IPS-NIHi7 (cell line): ENCODE results near the gene SAMD3.
"Not testable (repeated sequence)": the region's sequence is repeated elsewhere in the genome, so short reads cannot be mapped to it uniquely, and the experiment has no call there.

ENCODE experiments used
- DNase-seq: peaks from one replicate; pipeline ENCODE4 v3.0.0; 2012; ENCODE audit warnings: mixed read lengths; ENCODE audit errors: extremely low spot score

Gene SAMD3

DNA sequence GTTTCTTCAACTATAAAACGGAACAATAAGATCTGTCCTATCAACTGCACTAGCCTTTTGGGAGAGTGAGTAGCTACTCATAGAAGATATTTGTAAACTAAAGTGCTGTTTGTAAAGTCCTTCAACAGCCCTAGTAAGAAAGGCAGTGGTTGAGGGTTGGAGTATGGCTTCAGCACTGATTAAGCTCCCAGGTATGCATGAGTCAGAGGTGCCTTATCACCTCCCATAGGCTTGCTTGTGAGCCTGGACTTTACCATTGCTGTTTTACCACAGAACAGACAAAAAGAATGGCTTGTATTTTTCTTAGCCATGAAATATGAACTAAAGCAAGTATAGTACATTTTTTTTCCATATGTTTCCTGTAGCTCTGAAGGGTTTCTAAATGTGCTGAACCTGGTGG is 44.1 kb downstream of the SAMD3 start:
- peak; percentile 61 for DNase-seq

DNA sequence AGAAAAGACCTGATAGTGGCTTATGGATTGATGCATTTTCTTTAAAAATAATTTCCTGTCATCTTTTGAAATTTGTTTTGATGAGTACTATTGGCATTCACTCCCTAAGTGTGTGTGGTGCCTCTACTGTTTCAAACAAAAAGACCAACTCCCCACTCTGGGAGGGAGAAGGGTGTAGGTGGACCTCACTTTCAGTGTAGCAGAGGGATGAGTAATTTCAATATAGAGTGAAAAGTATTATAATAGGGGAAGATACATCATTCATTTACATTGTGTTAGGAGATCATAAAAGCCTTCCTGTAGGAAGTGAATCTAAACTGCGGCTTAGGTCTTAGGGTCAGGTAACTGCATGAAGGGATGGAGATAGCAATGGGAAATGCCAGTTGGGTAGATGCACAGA is 46.4 kb downstream of the SAMD3 start:
- no peak for DNase-seq

DNA sequence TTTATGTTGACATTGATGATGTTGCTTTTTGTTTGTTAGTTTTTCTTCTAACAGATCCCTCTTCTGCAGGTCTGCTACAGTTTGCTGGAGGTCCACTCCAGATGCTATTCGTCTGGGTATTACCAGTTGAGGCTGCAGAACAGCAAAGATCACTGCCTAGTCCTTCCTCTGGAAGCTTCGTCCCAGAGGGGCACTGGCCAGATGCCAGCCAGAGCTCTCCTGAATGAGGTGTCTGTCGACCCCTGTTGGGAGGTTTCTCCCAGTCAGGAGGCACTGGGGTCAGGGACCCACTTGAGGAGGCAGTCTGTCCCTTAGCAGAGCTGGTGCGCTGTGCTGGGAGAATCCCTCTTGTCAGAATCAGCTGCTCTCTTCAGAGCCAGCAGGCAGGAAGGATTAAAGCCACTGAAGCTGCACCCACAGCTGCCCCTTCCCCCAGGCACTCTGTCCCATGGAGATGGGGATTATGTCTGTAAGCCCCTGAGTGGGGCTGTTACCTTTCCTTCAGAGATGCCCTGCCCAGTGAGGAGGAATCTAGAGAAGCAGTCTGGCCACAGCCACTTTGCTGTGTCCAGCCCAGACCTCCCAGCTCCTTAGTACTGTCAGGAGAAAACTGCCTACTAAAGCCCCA is 49.3 kb downstream of the SAMD3 start:
- DNase-seq = not testable (repeated sequence)

DNA sequence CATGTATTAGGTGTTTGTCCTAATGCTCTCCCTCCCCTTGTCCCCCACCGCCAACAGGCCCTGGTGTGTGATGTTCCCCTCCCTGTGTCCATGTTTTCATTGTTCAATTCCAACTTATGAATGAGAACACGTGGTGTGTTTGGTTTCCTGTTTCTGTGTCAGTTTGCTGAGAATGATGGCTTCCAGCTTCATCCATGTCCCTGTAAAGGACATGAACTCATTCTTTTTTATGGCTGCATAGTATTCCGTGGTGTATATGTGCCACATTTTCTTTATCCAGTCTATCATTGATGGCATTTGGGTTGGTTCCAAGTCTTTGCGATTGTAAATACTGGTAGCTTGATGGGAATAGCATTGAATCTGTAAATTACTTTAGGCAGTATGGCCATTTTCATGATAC is 52.6 kb downstream of the SAMD3 start:
- not testable (repeated sequence) for DNase-seq

DNA sequence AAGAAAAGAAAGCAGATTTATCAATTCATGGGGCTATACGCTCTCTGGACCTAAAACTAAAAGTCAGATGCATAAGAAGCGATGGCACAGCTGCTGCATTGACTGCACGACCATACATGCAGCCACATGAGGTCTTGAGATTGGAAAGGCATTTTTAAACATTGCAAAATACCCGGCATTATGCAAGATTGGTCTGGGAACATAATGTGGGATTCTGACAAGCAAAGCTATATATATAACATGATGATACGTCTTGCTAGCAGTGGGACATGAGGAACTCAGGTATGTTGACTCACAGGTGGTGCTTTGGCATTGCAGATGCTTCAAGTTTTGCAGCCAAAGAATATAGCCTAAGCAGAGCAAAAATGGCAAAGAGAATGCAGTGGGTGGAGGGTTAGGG is 55.1 kb downstream of the SAMD3 start:
- no peak for DNase-seq

DNA sequence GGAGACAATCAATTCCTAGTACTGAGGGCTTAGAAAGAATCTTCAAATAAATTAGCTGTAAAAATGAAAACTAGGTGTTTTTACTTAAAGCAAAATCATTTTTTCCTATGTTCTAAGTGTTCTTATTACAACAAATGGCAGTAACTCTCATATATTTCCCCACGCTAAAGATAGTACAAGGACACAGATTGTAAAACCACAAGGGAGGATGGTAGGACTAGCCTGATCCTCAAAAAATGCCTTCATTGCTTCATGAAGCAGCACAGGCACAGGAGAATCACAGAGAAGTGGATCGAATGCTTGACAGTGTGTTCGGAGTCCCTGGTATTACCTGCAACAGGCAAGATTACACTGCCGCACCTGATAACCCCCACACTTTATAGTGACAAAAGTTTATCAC is 58.5 kb downstream of the SAMD3 start:
- DNase-seq = no peak

DNA sequence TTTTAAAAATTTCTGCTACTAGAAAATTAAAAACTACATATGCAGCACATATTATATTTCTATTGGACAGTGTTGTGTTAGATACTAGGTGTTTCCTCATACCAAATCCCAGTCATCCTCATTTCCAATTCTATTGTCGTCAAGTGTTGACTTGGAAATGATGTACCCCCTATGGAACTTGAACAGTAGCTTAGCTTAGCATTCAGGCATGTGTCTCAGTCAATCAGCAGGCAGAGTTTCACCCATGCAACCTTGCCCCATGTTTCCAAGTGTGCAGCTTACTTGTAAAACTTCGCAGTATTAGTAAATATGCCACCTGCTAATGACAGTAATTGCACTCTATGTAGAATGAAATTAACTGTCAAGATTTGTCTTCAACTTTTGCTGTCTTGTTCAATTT is 59.5 kb downstream of the SAMD3 start:
- DNase-seq = no peak

DNA sequence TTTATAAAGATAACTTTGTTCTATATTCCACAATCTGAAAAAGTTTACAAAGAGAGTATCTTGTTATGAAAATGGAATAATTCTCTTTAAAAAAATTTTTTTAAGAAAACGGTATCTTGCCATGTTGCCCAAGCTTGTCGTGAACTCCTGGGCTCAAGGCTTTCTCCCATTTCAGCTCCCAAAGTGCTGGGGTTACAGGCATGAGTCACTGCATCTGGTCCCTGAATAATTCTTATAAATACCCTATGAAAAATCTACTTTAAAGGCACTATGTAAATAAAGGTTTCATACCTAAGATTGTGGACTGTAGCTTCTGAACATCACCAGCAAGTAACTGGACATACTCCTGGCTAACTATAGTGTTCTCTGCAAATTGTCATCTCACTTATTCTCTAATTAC is 60.3 kb downstream of the SAMD3 start:
- DNase-seq = no peak

DNA sequence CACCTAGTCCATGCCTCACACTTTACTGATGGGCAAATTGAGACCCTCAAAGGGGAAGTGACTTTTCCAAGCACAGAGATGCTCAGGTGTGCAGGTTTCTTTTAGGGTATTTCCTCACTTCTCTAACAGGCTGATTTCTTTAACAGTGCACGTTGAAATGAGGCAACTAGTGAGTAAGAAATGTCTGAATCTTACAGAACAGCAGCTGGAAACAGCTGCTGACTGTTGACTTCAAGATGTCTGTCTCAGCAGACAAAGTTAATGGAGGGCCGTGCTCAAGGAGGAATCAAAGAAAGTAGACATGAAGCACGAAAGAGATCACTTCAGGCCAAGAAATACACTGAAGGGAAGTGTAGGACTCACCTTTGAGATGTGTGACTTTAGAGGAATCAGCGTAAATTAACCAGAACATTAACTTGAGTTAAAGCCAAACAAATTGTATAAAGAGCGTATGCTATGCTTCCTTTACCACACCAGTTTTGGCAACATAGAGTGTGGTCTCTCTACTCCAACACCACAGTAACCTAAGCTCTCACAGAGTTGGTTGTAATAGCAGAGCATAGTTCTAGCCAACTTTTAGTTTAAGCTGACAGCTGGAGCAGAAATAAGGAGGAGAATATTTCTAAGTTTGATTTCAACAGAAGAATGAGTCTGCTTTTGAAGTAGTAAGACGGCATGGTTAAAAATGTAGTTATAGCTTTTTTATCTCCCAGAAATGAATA is 60.9 kb downstream of the SAMD3 start:
- DNase-seq = no peak

DNA sequence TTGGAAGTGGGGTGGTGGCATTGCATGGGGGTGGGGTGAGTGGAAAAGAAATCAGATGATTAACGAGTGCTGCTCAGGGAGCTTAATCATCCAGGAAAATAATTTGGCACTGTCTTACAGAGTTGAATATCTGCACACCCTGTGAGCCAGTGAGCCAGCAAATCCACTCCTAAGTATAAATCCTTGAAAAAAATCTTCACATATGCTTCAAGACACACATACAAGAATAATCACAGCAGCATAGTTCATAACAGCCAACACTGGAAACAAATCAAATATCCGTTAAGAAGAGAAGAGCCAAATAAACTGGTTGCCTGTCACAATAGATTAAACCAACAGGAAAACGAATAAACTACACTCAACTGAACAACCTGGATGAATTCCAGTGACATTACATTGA is 62.8 kb downstream of the SAMD3 start:
- no peak for DNase-seq

DNA sequence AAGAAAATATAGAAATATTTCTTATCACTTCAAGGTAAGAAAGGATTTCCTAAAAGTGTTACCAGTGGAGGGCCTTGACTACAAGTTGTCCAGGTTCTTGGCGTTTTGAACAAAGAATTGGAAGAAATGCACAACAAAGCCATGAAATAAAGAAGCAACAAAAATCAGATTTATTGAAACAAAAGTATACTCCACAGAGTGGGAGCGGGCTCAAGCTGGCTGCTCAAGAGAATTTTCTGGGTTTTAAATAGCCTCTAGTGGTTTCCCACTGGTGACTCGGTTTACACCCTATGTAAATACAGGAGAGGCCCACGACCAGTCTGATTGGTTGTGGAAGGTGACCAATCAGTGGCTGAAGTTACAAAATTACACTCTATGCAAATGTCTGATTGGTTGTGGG is 64.2 kb downstream of the SAMD3 start:
- no peak for DNase-seq

DNA sequence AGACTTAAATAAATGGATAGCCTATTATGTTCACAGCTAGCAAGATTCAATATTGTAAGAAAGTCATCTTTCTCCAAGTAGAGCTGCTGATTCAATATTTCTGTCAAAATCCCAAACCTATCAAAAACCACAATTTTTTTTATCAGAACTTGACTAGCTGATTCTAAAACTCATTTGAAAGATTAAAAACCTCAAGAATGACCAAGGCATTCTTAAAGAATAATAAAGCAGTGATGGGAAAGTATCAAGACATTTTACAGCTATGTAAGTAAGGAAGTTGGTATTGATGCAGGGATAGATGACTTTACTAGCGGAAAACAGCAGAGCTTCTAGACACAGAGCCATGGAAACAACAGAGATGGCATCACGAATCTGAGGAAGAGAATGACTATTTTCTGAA is 64.7 kb downstream of the SAMD3 start:
- DNase-seq = no peak

DNA sequence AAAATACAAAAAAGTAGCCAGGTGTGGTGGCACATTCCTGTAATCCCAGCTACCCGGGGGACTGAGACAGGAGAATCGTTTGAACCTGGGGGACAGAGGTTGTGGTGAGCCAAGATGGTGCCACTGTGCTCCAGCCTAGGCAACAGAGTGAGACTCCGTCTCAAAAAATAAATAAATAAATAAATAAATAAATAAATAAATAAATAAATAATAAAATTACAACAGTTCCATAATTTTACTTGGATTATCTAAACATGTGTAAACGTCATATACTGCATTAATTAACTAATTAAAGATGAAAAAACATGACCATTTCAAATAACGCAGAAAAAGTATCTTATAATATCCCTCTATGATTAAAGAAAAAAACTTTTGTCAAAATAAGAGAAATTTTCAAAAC is 65.8 kb downstream of the SAMD3 start:
- DNase-seq = no peak

DNA sequence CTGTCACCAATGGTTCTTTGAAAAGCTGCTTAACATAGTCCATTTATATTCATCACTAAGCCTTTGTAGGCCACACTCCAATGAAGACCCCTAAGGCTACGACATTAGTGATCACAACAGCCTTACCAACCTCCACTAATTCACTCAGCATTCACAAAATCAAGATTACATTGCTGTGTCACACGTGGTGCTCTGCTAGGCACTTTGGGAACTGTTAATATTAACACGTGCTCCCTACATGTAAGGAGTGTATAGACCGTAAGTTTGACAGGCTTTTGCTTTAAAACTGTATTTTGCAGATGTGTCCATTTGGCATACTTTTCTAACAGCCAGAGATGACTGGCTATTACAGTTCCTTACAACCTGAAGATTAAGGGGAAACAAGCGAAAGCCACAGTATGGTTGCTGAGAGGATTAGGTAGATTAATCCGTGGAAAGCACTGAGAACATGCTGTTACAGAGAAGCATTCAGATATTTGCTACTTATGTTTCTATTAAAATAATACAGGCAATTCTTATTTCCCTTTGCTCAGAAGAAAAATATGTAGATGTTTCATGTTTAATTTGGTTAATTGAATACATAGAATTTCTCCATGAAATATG is 69.7 kb downstream of the SAMD3 start:
- DNase-seq = no peak

DNA sequence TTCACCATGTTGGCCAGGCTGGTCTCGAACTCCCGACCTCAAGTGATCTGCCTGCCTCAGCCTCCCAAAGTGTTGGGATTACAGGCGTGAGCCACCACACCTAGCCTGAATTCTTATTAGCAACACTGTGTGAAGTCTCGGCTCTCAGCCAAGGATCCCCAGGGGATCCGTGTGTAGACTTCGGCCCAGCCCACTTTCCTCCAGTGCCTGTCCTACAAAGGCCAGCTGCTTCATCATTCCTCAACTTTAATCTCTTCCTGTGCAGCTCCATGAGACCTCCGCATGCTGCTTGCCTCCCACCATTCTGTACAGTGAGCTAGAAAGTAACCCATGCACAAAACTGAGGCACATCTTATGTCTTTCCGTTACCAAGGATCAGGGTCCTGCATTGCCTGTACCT is 71.8 kb downstream of the SAMD3 start:
- no peak for DNase-seq

DNA sequence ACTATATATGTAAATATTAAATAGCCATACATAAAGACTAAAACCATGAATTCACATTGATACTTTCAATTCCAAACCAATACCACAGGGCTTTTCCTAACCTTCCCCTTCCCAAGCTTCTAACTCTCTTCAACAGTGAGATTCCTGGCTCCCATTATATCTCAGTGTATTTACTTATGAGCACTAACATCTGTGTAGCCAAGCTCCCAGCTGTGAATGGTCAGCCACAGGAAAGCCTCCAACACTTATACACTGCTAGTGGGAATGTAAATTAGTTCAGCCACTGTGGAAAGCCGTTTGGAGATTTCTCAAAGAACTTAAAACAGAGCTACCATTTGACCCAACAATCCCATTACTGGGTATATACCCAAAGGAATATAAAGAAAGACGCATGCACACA is 73.7 kb downstream of the SAMD3 start:
- DNase-seq = not testable (repeated sequence)

DNA sequence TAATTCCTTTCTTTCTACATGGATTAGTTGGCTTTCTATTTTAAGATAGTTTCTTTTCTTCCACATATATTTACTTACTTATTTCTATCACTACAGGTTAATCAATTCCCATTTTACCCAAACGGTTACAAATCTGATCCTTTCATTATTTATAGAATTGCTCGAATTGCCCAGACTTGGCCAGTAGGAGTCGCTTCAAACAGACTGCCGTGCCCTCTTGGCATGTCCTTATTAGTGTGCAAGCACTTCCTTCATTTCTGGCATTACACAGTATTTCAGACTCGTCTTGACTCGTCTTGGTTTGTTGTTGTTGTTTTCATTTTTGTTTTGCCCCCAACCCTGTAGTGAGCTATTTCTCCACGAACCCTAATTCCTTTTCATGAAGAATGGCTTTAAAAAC is 74.6 kb downstream of the SAMD3 start:
- peak; percentile 37 for DNase-seq

DNA sequence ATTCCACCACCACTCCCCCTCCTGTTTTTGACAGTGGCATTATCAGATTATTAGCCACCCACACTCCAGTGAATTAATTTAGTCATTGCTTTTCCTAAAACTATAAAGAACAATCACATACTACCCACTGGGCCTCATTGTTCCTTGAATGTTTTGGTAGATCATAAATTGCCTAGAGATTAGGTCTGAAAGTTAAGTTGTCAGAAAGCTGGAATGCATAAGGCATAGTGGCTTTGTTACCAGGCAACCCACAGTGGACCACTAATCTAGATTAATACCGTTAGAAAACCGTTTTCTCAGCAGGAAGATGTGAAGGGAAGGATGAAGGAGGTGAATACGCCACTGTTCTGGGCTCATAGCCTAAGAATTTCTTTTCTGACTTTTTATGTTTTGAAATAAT is 75.6 kb downstream of the SAMD3 start:
- no peak for DNase-seq

DNA sequence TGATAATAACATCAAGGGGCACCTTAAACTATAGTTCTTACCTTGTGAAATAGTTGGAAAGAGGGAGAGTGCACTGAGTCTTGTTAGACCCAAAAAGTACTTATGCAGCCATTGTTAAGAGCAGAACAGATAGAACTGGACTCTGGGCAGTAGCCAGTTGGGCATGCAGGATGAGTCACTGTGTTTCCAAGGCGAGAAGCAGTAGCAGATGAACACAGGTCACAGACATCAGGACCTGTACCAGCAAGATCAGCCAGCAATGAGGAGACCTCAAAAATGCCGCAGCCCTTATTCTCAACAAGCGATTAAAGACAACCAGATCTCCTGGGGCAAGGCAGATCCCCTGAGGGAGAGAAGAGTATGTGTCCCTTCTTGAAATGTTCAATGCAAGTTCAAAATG is 79.0 kb downstream of the SAMD3 start:
- no peak for DNase-seq

DNA sequence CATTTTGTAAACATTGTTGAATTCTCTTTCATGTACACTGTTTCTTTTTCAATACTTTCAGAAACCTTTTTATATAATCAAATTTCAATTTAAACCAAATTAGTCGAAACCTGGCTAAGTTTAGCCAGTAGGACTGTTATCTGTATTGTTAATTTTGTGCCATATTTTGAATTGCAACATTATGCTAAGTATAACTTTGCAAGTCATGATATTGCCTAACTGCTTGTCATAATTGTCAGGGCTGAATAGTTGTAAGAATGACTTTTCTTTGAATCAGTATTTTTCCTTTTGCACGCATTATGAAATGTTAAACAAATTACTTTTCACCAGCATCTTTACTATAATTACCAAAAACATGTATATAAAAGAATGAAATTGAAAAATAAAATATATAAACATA is 82.7 kb downstream of the SAMD3 start:
- no peak for DNase-seq

DNA sequence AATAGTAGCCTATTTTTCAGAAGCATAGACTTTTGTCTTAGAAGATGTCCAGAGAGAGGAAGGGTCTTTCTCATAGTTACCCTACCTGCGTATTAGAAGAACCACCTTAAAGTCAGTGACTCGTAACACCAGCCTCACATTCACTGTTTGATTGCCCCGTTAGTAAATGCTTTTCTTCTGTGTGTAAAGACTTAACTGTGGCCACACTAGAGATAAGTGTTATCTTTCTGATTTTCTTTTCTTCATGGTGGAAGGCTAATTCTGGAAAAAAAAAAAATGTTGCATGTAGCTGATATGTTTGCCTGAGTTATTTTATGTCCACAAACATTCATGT is 83.9 kb downstream of the SAMD3 start:
- DNase-seq = no peak

DNA sequence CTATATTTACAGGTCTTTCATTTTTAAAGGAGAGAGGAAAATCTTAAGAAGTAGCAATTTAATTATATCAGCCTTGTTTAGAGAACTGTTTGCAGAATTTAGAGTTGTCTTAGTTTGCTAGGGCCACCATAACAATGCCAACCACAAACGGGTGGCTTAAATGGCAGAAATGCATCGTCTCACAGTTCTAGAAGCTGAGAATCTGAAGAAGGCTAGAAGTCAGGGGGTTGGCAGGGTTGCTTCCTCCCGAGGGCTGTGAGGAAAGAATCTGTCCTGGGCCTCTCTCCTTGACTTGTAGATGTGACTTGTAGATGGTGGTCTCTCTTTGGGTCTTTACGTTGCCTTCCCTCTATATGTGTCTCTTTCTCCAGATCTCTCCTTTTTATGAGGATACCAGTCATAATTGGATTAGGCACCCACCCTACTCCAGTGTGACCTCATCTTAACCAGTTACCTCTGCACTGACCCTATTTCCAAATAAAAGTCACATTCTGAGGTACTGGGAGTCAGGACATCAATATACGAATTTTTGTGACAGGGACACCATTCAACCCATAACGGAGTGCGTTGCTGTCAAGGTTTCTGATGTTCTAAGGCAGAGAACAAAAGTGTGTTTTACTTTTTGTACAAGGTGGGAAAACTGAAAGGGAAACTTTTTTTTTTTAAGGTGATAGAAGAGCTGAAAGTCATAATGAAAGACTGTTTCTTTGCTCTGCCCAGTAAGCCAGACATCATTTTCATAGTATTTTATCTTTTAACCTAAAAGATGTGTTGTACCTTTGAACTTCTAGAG is 84.4 kb downstream of the SAMD3 start:
- no peak for DNase-seq

DNA sequence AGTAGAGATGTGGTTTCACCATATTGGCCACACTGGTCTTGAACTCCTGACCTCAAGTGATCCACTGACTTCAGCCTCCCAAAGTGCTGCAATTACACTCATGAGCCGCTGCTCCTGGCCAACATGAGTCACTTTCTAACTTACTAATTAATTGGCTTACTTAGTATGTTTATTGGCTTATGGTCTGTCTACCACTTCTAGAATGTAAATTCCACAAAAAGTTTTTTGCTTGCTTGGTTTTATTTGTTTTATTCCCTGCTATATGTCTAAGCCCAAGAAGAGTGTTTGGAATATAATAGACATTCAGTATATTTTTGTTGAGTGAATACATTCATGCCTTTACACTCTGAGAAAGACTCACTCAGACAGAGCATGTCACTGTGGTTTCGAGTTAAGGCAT is 86.0 kb downstream of the SAMD3 start:
- DNase-seq = no peak
